GM20000 (cell line): Measurements from ENCODE around the gene KLK6.
A peak's percentile ranks its signal among the peaks of the same experiment; 100 is the strongest.

ENCODE experiments used
- DNase-seq: peaks from one replicate; pipeline ENCODE4 v3.0.0; 2012; ENCODE audit warnings: low spot score
- CTCF ChIP-seq: IDR thresholded peaks from 2 replicates; pipeline ENCODE4 v1.5.1; 2012; ENCODE audit warnings: mild to moderate bottlenecking, control low read depth; ENCODE audit errors: extremely low read depth, missing control alignments

Gene KLK6

GRCh38 chr19:50969413-50969760, at the start of gene KLK6:
TSS of gene KLK6 (minus strand) at chr19:50969591. CDS start at chr19:50968104, 1,487 bp downstream.
- no peak for DNase-seq
- no peak for TF ChIP-seq CTCF

DNA sequence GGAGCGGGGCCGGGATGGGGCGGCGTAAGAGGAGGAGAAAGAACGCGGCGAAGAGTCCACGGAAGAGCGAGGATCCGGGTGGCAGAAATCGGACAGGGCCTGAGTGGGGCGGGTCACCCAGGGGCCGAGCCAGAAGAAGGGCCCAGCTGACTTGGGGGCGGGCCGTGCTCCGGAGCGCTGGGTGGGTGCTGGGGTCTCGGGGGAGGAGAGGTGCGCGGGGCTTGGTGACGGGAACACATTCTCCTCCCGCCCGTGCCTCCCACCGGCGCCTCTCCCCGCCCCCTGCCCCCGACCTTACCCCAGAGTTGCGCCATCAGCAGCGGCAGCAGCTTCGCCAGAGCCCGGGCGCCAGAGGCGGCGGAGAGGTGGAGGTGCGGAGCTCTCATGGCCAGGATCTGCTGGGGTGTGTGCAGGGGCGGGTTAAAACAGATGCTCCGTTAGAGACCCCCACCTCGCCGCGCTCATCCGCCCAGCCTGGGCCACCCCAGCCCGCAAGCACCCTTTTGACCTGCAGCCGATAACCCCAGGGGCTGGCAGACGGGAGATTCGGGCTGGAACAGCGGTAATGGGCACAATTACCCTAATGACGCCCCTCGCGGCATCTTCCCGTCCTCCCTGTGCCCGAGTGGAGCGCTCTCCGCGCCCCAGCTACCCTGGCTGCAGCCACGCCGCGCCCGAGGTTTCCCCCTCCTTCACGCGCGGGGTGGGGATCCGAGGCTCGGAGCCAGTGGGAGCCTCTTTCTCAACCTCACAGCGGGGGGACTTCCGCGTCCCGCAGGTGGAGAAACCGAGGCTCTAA, 49.6 kb upstream of the KLK6 start:
- DNase-seq = no peak
- no peak for TF ChIP-seq CTCF

GRCh38 chr19:51016798-51017683, 47.6 kb upstream of the KLK6 start:
- TF ChIP-seq CTCF = peak; percentile 74
- peak; percentile 83 for DNase-seq

GRCh38 chr19:51015691-51016267, 46.4 kb upstream of the KLK6 start:
- DNase-seq = no peak
- no peak for TF ChIP-seq CTCF

GRCh38 chr19:51014242-51014641, 44.9 kb upstream of the KLK6 start:
- no peak for DNase-seq
- TF ChIP-seq CTCF = no peak

- no peak for DNase-seq
- TF ChIP-seq CTCF = no peak
Measured at GRCh38 chr19:51012661-51013190, 43.3 kb upstream of the KLK6 start.
